ENCODE measurements around the gene SIPA1L3. TPM values are rescaled to one million over a fixed set of nuclear protein-coding genes. Genes with fewer than 3 reads are reported as not detected.

Gene SIPA1L3
- total and polyA plus RNA-seq, 12 donors: 2.8 to 24.2 (median 12.3) TPM

GRCh38 chr19:38006361-38007045 lies 99.5 kb downstream of the SIPA1L3 start:
- no peak overlapping the region for H3K27ac ChIP-seq
- no peaks in the 10 kb centered on the region for H3K9me3 ChIP-seq
- H3K4me3 ChIP-seq: no peak overlapping the region
- ATAC-seq: no peak
- no peaks in the 10 kb centered on the region for H3K27me3 ChIP-seq
- WGBS, 2 donors: 92 to 95% methylated on average over 20 of the region's 20 CpGs
- no peak for TF ChIP-seq CTCF (IDR thresholded peaks at IDR 0.05)
- intact Hi-C loops (cut with DNase I): loop anchor here in 2 of 10 donors (10.0 kb wide), 1 partner anchor 102 kb away; the partner anchor contains the start of genes SIPA1L3 (in 2 of the 2) and WDR87 (in 2 of the 2)
- no peaks in the 10 kb centered on the region for H3K36me3 ChIP-seq
- no peak for DNase-seq
- peaks cover 9 to 31% (median 27%) of the 10 kb centered on the region in 9 donors for H3K4me1 ChIP-seq

GRCh38 chr19:38009650-38010242 lies 102.7 kb downstream of the SIPA1L3 start:
- peaks cover 0 to 9% (median 7%) of the 10 kb centered on the region in 9 donors for H3K4me1 ChIP-seq
- intact Hi-C loops (cut with DNase I): loop anchor here in 3 of 10 donors (10.0 kb wide), 1 partner anchor 105 kb away; the partner anchor contains the start of genes SIPA1L3 (in 3 of the 3) and WDR87 (in 3 of the 3)
- TF ChIP-seq CTCF (IDR thresholded peaks at IDR 0.05): no peak
- no peaks in the 10 kb centered on the region for H3K9me3 ChIP-seq
- no peaks in the 10 kb centered on the region for H3K36me3 ChIP-seq
- DNase-seq: no peak
- no peak overlapping the region for H3K4me3 ChIP-seq
- no peaks in the 10 kb centered on the region for H3K27me3 ChIP-seq
- H3K27ac ChIP-seq: no peak overlapping the region
- no peak for ATAC-seq
- WGBS, 2 donors: 95 to 96% methylated on average over 9 of the region's 9 CpGs

GRCh38 chr19:38011426-38011825 lies 104.4 kb downstream of the SIPA1L3 start:
- WGBS, 2 donors: 93 to 96% methylated on average over 3 of the region's 3 CpGs
- Histone ChIP-seq H3K4me3 (no peak overlapping the region), H3K4me1 (no peaks in the 10 kb centered on the region), H3K27ac (no peak overlapping the region), H3K36me3 (no peaks in the 10 kb centered on the region), H3K9me3 (no peaks in the 10 kb centered on the region), H3K27me3 (no peaks in the 10 kb centered on the region)
- TF ChIP-seq CTCF (IDR thresholded peaks at IDR 0.05): no peak
- ATAC-seq: no peak
- intact Hi-C loops (cut with DNase I): loop anchor here in 1 of 10 donors (10.0 kb wide), 1 partner anchor 107 kb away; the partner anchor contains the start of genes SIPA1L3 and WDR87
- no peak for DNase-seq

- ATAC-seq (no peak), DNase-seq (no peak)
- no peak for TF ChIP-seq CTCF (IDR thresholded peaks at IDR 0.05)
- Histone ChIP-seq H3K4me3 (no peak overlapping the region), H3K9me3 (no peaks in the 10 kb centered on the region), H3K4me1 (no peaks in the 10 kb centered on the region), H3K27ac (no peak overlapping the region), H3K27me3 (no peaks in the 10 kb centered on the region), H3K36me3 (no peaks in the 10 kb centered on the region)
- 78 to 79% methylated on average over 5 of the region's 5 CpGs for WGBS, 2 donors
- intact Hi-C loops (cut with DNase I): loop anchor here in 1 of 10 donors (10.0 kb wide), 1 partner anchor 107 kb away; the partner anchor contains the start of genes SIPA1L3 and WDR87
These were observed 105.3 kb downstream of the SIPA1L3 start for GRCh38 chr19:38012290-38012689.
